Measurements from ENCODE around the gene TGFB1I1.
A peak's percentile ranks its signal among the peaks of the same experiment; 100 is the strongest.
"Not testable (repeated sequence)": the region's sequence is repeated elsewhere in the genome, so short reads cannot be mapped to it uniquely, and the experiment has no call there.

TGFB1I1 gene

GRCh38 chr16:31471875-31472708 lies at the start of gene TGFB1I1:
Gene TGFB1I1, plus strand, starts transcription at chr16:31472152. Its CDS starts 37 bp downstream, at chr16:31472189.
- DNase-seq (ENCODE audit: low spot score) = no peak

- DNase-seq (ENCODE audit: low spot score) = no peak
Observed at GRCh38 chr16:31423241-31423640, 48.7 kb upstream of the TGFB1I1 start.

GRCh38 chr16:31423801-31424200 lies 48.2 kb upstream of the TGFB1I1 start:
- DNase-seq (ENCODE audit: low spot score) = no peak

- DNase-seq (ENCODE audit: low spot score) = peak; percentile 58
Observed at GRCh38 chr16:31427441-31428278, 44.3 kb upstream of the TGFB1I1 start.

- DNase-seq (ENCODE audit: low spot score) = no peak
Observed at GRCh38 chr16:31428279-31428597, 43.7 kb upstream of the TGFB1I1 start, which contains the start of gene COX6A2. Gene COX6A2, minus strand, starts transcription at chr16:31428360. Its CDS starts 35 bp downstream, at chr16:31428325.

GRCh38 chr16:31428638-31429247 lies 43.2 kb upstream of the TGFB1I1 start:
- DNase-seq (ENCODE audit: low spot score) = no peak

- DNase-seq (ENCODE audit: low spot score) = no peak
Observed at GRCh38 chr16:31429314-31429713, 42.6 kb upstream of the TGFB1I1 start.

- no peak for DNase-seq (ENCODE audit: low spot score)
Observed at GRCh38 chr16:31429796-31430195, 42.2 kb upstream of the TGFB1I1 start.

GRCh38 chr16:31430380-31431052 lies 41.4 kb upstream of the TGFB1I1 start:
- DNase-seq (ENCODE audit: low spot score) = no peak

- DNase-seq (ENCODE audit: low spot score) = no peak
Observed at GRCh38 chr16:31435341-31436220, 36.4 kb upstream of the TGFB1I1 start.

- no peak for DNase-seq (ENCODE audit: low spot score)
Observed at GRCh38 chr16:31436221-31437045, 35.5 kb upstream of the TGFB1I1 start.

- no peak for DNase-seq (ENCODE audit: low spot score)
Observed at GRCh38 chr16:31438414-31438813, 33.5 kb upstream of the TGFB1I1 start.

GRCh38 chr16:31439023-31439422 lies 32.9 kb upstream of the TGFB1I1 start:
- not testable (repeated sequence) for DNase-seq (ENCODE audit: low spot score)

GRCh38 chr16:31439519-31439918 lies 32.4 kb upstream of the TGFB1I1 start:
- no peak for DNase-seq (ENCODE audit: low spot score)

GRCh38 chr16:31440516-31441184 lies 31.3 kb upstream of the TGFB1I1 start:
- DNase-seq (ENCODE audit: low spot score) = no peak

GRCh38 chr16:31441956-31442355 lies 30.0 kb upstream of the TGFB1I1 start:
- DNase-seq (ENCODE audit: low spot score) = no peak

- not testable (repeated sequence) for DNase-seq (ENCODE audit: low spot score)
Observed at GRCh38 chr16:31445931-31446330, 26.0 kb upstream of the TGFB1I1 start.

- DNase-seq (ENCODE audit: low spot score) = no peak
Observed at GRCh38 chr16:31451201-31451600, 20.8 kb upstream of the TGFB1I1 start.

- no peak for DNase-seq (ENCODE audit: low spot score)
Observed at GRCh38 chr16:31451681-31452351, 20.1 kb upstream of the TGFB1I1 start.

Measured in CD4-positive, alpha-beta T cell treated with Interleukin-15 for 4 hours (primary cell).